ENCODE results near the gene MYO1E. TPM values are rescaled to one million over a fixed set of nuclear protein-coding genes. Genes with fewer than 3 reads are reported as not detected.
A peak's percentile ranks its signal among the peaks of the same experiment; 100 is the strongest.

MYO1E gene
- total RNA-seq, 4 donors from 2014 or later: 131 to 388 (median 345) TPM

- H3K27me3 ChIP-seq: no peaks in the 10 kb centered on the region
- no peak overlapping the region for H3K4me3 ChIP-seq
- peak overlapping the region; percentile 30 to 64 (median 56) for H3K27ac ChIP-seq
- in situ Hi-C loops (cut with MboI; ENCODE audit: low pct_ligation_motif_present in 1 of 4, low pct_unique_long_range_greater_than_20kb in 1 of 4, low sequenced_read_pairs in 3 of 4) (no loop called here), intact Hi-C loops (cut with DNase I; ENCODE audit: low total_unique reads) (loop anchor here (5.0 kb wide), 1 partner anchor 852 kb away; no protein-coding TSS in a partner anchor)
- no peak for TF ChIP-seq POLR2A (IDR thresholded peaks at IDR 0.05)
- TF ChIP-seq CTCF (IDR thresholded peaks at IDR 0.05): no peak
- peak in 1 of 3 donors; percentile 9 for TF ChIP-seq POLR2AphosphoS5 (IDR thresholded peaks at IDR 0.05)
- TF ChIP-seq EP300 (IDR thresholded peaks at IDR 0.05; ENCODE audit: low read depth): no peak
- H3K36me3 ChIP-seq: no peaks in the 10 kb centered on the region
- H3K9me3 ChIP-seq: no peaks in the 10 kb centered on the region
- peak; percentile 72 for DNase-seq
- peaks cover 9 to 39% (median 27%) of the 10 kb centered on the region in 4 donors for H3K4me1 ChIP-seq
- 78% methylated on average over 6 of the region's 6 CpGs; no CpG with 5 or more reads in 1 of the 2 donors for WGBS, 2 donors (ENCODE audit: low coverage in 1 of 2)
These were observed 112.6 kb downstream of the MYO1E start for GRCh38 chr15:59260090-59260489.

- H3K9me3 ChIP-seq: no peaks in the 10 kb centered on the region
- in situ Hi-C loops (cut with MboI; ENCODE audit: low pct_ligation_motif_present in 1 of 4, low pct_unique_long_range_greater_than_20kb in 1 of 4, low sequenced_read_pairs in 3 of 4) (no loop called here), intact Hi-C loops (cut with DNase I; ENCODE audit: low total_unique reads) (no loop called here)
- H3K4me1 ChIP-seq: peaks cover 9 to 45% (median 29%) of the 10 kb centered on the region in 4 donors
- no peaks in the 10 kb centered on the region for H3K27me3 ChIP-seq
- DNase-seq: no peak
- no peak overlapping the region for H3K4me3 ChIP-seq
- H3K36me3 ChIP-seq: no peaks in the 10 kb centered on the region
- WGBS, 2 donors (ENCODE audit: low coverage in 1 of 2): 76 to 93% methylated on average over 4 to 5 of the region's 5 CpGs
- TF ChIP-seq EP300 (IDR thresholded peaks at IDR 0.05; ENCODE audit: low read depth) (no peak), POLR2A (IDR thresholded peaks at IDR 0.05) (no peak), CTCF (IDR thresholded peaks at IDR 0.05) (no peak), POLR2AphosphoS5 (IDR thresholded peaks at IDR 0.05) (no peak)
- H3K27ac ChIP-seq: peak overlapping the region in 3 of 4 donors; percentile 56 to 64 (median 57)
These were observed 113.3 kb downstream of the MYO1E start for GRCh38 chr15:59259137-59259943.

- Histone ChIP-seq H3K27me3 (no peaks in the 10 kb centered on the region), H3K4me1 (peaks cover 9 to 48% (median 31%) of the 10 kb centered on the region in 4 donors), H3K27ac (peak overlapping the region in 2 of 4 donors; percentile 24 to 72), H3K4me3 (no peak overlapping the region), H3K9me3 (no peaks in the 10 kb centered on the region), H3K36me3 (no peaks in the 10 kb centered on the region)
- in situ Hi-C loops (cut with MboI; ENCODE audit: low pct_ligation_motif_present in 1 of 4, low pct_unique_long_range_greater_than_20kb in 1 of 4, low sequenced_read_pairs in 3 of 4): no loop called here
- TF ChIP-seq POLR2AphosphoS5 (IDR thresholded peaks at IDR 0.05): no peak
- no peak for TF ChIP-seq CTCF (IDR thresholded peaks at IDR 0.05)
- no peak for TF ChIP-seq POLR2A (IDR thresholded peaks at IDR 0.05)
- no peak for TF ChIP-seq EP300 (IDR thresholded peaks at IDR 0.05; ENCODE audit: low read depth)
- intact Hi-C loops (cut with DNase I; ENCODE audit: low total_unique reads): no loop called here
- no peak for DNase-seq
- 59 to 63% methylated on average over 4 of the region's 4 CpGs for WGBS, 2 donors (ENCODE audit: low coverage in 1 of 2)
These were observed 114.4 kb downstream of the MYO1E start for GRCh38 chr15:59258317-59258716.

- H3K4me1 ChIP-seq: peaks cover 9 to 48% (median 31%) of the 10 kb centered on the region in 4 donors
- DNase-seq: no peak
- no peaks in the 10 kb centered on the region for H3K27me3 ChIP-seq
- intact Hi-C loops (cut with DNase I; ENCODE audit: low total_unique reads): no loop called here
- no peak for TF ChIP-seq CTCF (IDR thresholded peaks at IDR 0.05)
- no peak for TF ChIP-seq EP300 (IDR thresholded peaks at IDR 0.05; ENCODE audit: low read depth)
- no peak for TF ChIP-seq POLR2AphosphoS5 (IDR thresholded peaks at IDR 0.05)
- TF ChIP-seq POLR2A (IDR thresholded peaks at IDR 0.05): no peak
- H3K36me3 ChIP-seq: no peaks in the 10 kb centered on the region
- H3K4me3 ChIP-seq: no peak overlapping the region
- H3K9me3 ChIP-seq: no peaks in the 10 kb centered on the region
- peak overlapping the region; percentile 72 to 82 (median 74) for H3K27ac ChIP-seq
- in situ Hi-C loops (cut with MboI; ENCODE audit: low pct_ligation_motif_present in 1 of 4, low pct_unique_long_range_greater_than_20kb in 1 of 4, low sequenced_read_pairs in 3 of 4): no loop called here
- 73 to 100% methylated on average over 2 to 4 of the region's 4 CpGs for WGBS, 2 donors (ENCODE audit: low coverage in 1 of 2)
These were observed 115.5 kb downstream of the MYO1E start for GRCh38 chr15:59257140-59257539.

Data from transverse colon (tissue), 4 donors.